A549 (cell line): Measurements from ENCODE around the gene GSG1L. TPM values are rescaled to one million over a fixed set of nuclear protein-coding genes. Genes with fewer than 3 reads are reported as not detected.

ENCODE experiments used
- ATAC-seq, 2 experiments: fragments of 200-7000 bp in 1 of 2; fragments of >200 bp in 1 of 2; cut with Nextera tagmentation in 1 of 2; cut with Tn5 transposase in 1 of 2; 3 replicates each; pipeline versions ENCODE4 v1.8.0 to v1.9.1; 2018 to 2020; ENCODE audit warnings: mild to moderate bottlenecking in 1 of 2, moderate library complexity in 1 of 2
- CTCF ChIA-PET: fragments of 300-600 bp; sonication (Branson Sonifier 250); formaldehyde crosslinking; extraction: SDS; loops from one replicate; lab custom pipeline; 2021; ENCODE audit warnings: antibody characterized with exemption, inconsistent platforms; lab: Yijun Ruan, JAX
- POLR2A ChIA-PET: fragments of 350-600 bp; formaldehyde crosslinking; extraction: SDS; loops from one replicate; lab custom pipeline; 2021; ENCODE audit warnings: antibody characterized with exemption, inconsistent platforms; lab: Yijun Ruan, JAX
- DNase-seq, 2 experiments: peaks; one replicate each; pipeline versions ENCODE4 v3.0.0 to v3.0.0-alpha.2; 2011 to 2016; ENCODE audit warnings: low read depth in 1 of 2, low spot score in 1 of 2
- FAIRE-seq: peaks from 2 replicates; lab custom pipeline; 2011; peaks lifted over from hg19 to GRCh38; lab: Jason Lieb, UNC
- H3K27ac ChIP-seq, 2 experiments: fragments of >200 bp; sonication (Bioruptor Twin); formaldehyde crosslinking; 3 replicates each; pipeline ENCODE4 v1.5.1; 2016 to 2017
- H3K4me1 ChIP-seq: fragments of >200 bp; sonication (Bioruptor Twin); formaldehyde crosslinking; 3 replicates; pipeline ENCODE4 v1.6.1; 2016
- H3K4me2 ChIP-seq: fragments of >200 bp; sonication (Bioruptor Twin); formaldehyde crosslinking; 3 replicates; pipeline ENCODE4 v1.6.1; 2016
- H3K4me3 ChIP-seq: fragments of >200 bp; sonication (Bioruptor Twin); formaldehyde crosslinking; 3 replicates; pipeline ENCODE4 v1.5.1; 2016
- H3K9me3 ChIP-seq: fragments of >200 bp; sonication (Bioruptor Twin); formaldehyde crosslinking; 3 replicates; pipeline ENCODE4 v1.6.1; 2016
- BHLHE40 ChIP-seq: IDR thresholded peaks from 2 replicates; pipeline ENCODE4 v1.6.1; 2012; ENCODE audit warnings: low read depth, low read length, inconsistent platforms
- CHD4 ChIP-seq: fragments of 200-600 bp; sonication (generic); IDR thresholded peaks from 2 replicates; pipeline ENCODE4 v1.6.1; 2016; ENCODE audit warnings: antibody characterized with exemption, mild to moderate bottlenecking, borderline replicate concordance
- EHF ChIP-seq: fragments of 250-450 bp; sonication (Bioruptor Pico); IDR thresholded peaks from 2 replicates; pipeline ENCODE4 v1.5.0; 2020; ENCODE audit warnings: mild to moderate bottlenecking
- FOSB ChIP-seq: fragments of 250-450 bp; sonication (Bioruptor Pico); IDR thresholded peaks from 2 replicates; pipeline ENCODE4 v1.5.0; 2020; ENCODE audit warnings: mild to moderate bottlenecking, moderate library complexity
- FOSL2 ChIP-seq, 2 experiments: fragments of 450-650 bp in 1 of 2; fragments of >200 bp in 1 of 2; sonication (Bioruptor Twin) in 1 of 2; formaldehyde crosslinking; IDR thresholded peaks; 2 replicates each; pipeline versions ENCODE4 v1.5.0 to v1.6.1; 2016 to 2020; ENCODE audit warnings: mild to moderate bottlenecking in 1 of 2, moderate library complexity in 1 of 2
- FOXS1 ChIP-seq: fragments of 250-450 bp; sonication (Bioruptor Pico); IDR thresholded peaks from 2 replicates; pipeline ENCODE4 v1.5.0; 2020; ENCODE audit warnings: mild to moderate bottlenecking, moderate library complexity
- HDAC2 ChIP-seq: fragments of 200-600 bp; sonication (generic); IDR thresholded peaks from 2 replicates; pipeline ENCODE4 v1.6.1; 2016
- HEYL ChIP-seq: fragments of 250-450 bp; sonication (Bioruptor Pico); IDR thresholded peaks from 2 replicates; pipeline ENCODE4 v1.8.0; 2021; ENCODE audit warnings: mild to moderate bottlenecking, moderate library complexity
- HOXB5 ChIP-seq: fragments of 250-450 bp; sonication (Bioruptor Pico); IDR thresholded peaks from 2 replicates; pipeline ENCODE4 v1.5.0; 2020; ENCODE audit warnings: mild to moderate bottlenecking, moderate library complexity
- MAFK ChIP-seq: fragments of 450-650 bp; IDR thresholded peaks from 2 replicates; pipeline ENCODE4 v1.6.1; 2014; ENCODE audit not compliant: partially characterized antibody
- MAZ ChIP-seq: fragments of 150-350 bp; IDR thresholded peaks from 2 replicates; pipeline ENCODE4 v1.6.1; 2014; ENCODE audit warnings: antibody characterized with exemption, low read depth, low read length, borderline replicate concordance
- PHF8 ChIP-seq: fragments of 200-600 bp; sonication (generic); IDR thresholded peaks from 2 replicates; pipeline ENCODE4 v1.6.1; 2016; ENCODE audit warnings: low read depth, mild to moderate bottlenecking, antibody characterized with exemption, moderate library complexity, borderline replicate concordance
- RCOR1 ChIP-seq: fragments of 150-350 bp; IDR thresholded peaks from 2 replicates; pipeline ENCODE4 v1.6.1; 2014; ENCODE audit warnings: antibody characterized with exemption, low read length, low read depth
- RFX5 ChIP-seq: fragments of 450-650 bp; IDR thresholded peaks from 2 replicates; pipeline ENCODE4 v1.7.1; 2014; ENCODE audit warnings: antibody characterized with exemption, mild to moderate bottlenecking, moderate library complexity
- TP53 ChIP-seq: fragments of 250-450 bp; sonication (Bioruptor Pico); IDR thresholded peaks from 2 replicates; pipeline ENCODE4 v1.5.0; 2021; ENCODE audit warnings: mild to moderate bottlenecking, moderate library complexity
- ZNF302 ChIP-seq: fragments of 250-450 bp; sonication (Bioruptor Pico); IDR thresholded peaks from 2 replicates; pipeline ENCODE4 v1.9.0; 2021; ENCODE audit warnings: inconsistent platforms, mild to moderate bottlenecking, moderate library complexity
- ZSCAN20 ChIP-seq: fragments of 250-450 bp; sonication (Bioruptor Pico); IDR thresholded peaks from 2 replicates; pipeline ENCODE4 v1.8.0; 2022; ENCODE audit warnings: mild to moderate bottlenecking, moderate library complexity
- WGBS: methylation state at CpG from one replicate; pipeline ENCODE4 v1.1.6; 2017; ENCODE audit errors: missing lambda C conversion rate; 5-methylcytosine and 5-hydroxymethylcytosine counted together
- polyA plus RNA-seq, 4 experiments: library from polyadenylated mRNA; depleted of rRNA in 3 of 4; stranded (reverse); fragments of >200 nt; fragmentation: RNase III in 1 of 4; extraction: RNeasy Plus Mini Kit Qiagen cat#74134 plus additional on column Dnase treatment in 1 of 4; gene quantifications; 2 replicates in 3 of 4; 3 replicates in 1 of 4; pipeline ENCODE4 v1.2.3, GENCODE V29; 2011 to 2017
- TF ChIP-seq, protein P1 (sequence below): fragments of 150-350 bp; IDR thresholded peaks from 2 replicates; pipeline ENCODE4 v1.6.1; 2014; ENCODE audit warnings: low read depth, mild to moderate bottlenecking, low read length
- TF ChIP-seq, protein P2 (sequence below): fragments of 450-650 bp; IDR thresholded peaks from 2 replicates; pipeline ENCODE4 v1.6.1; 2014; ENCODE audit warnings: antibody characterized with exemption
- TF ChIP-seq, protein P3 (sequence below): fragments of 200-600 bp; sonication (generic); IDR thresholded peaks from 2 replicates; pipeline ENCODE4 v1.6.1; 2016; ENCODE audit warnings: antibody characterized with exemption, mild to moderate bottlenecking, moderate library complexity

The GSG1L gene
- polyA plus RNA-seq, 2 of the 4 experiments (the other 2 are of a cell fraction), result not detected

DNA sequence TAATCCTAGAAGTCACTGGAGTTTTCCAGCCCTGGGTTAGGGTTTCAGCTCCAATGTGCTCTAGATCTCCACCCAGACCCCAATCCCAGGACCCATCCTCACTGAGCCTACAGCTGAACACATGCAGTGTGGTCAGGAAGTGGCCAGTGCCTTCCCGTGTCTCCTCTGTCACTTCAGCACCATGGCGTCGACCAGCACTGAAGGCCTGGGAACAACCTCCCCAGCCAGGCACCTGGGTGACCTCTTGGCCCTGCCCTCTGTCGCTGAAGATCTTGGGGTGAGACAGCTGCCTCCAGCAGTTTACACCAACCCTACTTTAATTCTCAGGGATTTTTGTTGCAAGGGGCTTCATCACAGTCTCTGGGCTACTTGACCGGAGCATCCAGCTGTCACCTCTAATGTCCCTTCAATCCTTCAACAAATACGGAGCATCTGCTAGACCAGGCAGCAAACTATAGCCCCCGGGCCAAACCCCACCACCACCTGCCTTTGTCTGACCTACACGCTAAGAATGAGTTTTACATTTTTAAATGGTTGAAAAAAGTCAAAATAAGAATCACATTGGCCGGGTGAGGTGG, 18.0 kb upstream of the GSG1L start:
- Histone ChIP-seq H3K9me3 (no peaks in the 10 kb centered on the region), H3K4me3 (no peak overlapping the region), H3K4me2 (no peak overlapping the region), H3K27ac (no peak overlapping the region)
- ATAC-seq (no peak), FAIRE-seq (no peak), DNase-seq (no peak)
- WGBS, result 66% methylated on average over 7 of the region's 9 CpGs
- ChIA-PET CTCF (interaction anchor here (3.9 kb wide), 1 partner anchor 10 kb away, joined by 26 read pairs; no protein-coding TSS in a partner anchor), POLR2A (no interaction called here)
- no peak for TF ChIP-seq ZNF302 (CRISPR knock-in tag)
- TF ChIP-seq, all 56 proteins: peak for 0
- no peaks in the 10 kb centered on the region for H3K4me1 ChIP-seq

DNA sequence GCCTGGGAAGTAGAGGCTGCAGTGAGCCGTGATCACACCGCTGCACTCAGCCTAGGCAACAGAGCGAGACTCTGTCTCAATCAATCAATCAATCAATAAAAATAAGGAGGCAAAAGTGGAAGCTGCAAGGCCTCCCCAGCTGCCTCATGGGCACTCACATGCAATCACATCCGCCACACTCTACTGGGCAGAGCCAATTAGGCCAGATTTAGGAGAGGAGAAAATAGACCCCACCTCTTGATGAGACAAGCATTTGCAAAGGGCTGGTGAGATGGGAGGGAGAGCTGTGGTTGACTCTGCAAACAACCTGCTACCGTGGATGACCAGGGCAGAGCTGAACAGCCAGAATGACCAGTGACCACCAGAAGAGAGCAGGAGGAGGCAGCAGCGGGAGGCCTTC, 14.7 kb upstream of the GSG1L start:
- no peak overlapping the region for H3K27ac ChIP-seq
- no peak for FAIRE-seq
- TF ChIP-seq CHD4, result no peak
- TF ChIP-seq, protein P1, sequence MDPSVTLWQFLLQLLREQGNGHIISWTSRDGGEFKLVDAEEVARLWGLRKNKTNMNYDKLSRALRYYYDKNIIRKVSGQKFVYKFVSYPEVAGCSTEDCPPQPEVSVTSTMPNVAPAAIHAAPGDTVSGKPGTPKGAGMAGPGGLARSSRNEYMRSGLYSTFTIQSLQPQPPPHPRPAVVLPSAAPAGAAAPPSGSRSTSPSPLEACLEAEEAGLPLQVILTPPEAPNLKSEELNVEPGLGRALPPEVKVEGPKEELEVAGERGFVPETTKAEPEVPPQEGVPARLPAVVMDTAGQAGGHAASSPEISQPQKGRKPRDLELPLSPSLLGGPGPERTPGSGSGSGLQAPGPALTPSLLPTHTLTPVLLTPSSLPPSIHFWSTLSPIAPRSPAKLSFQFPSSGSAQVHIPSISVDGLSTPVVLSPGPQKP, result no peak
- no peak for TF ChIP-seq PHF8
- TF ChIP-seq HOXB5 (CRISPR knock-in tag), result no peak
- TF ChIP-seq HDAC2, result no peak
- TF ChIP-seq BHLHE40, result no peak
- TF ChIP-seq RCOR1, result no peak
- no peak for TF ChIP-seq RFX5
- TF ChIP-seq FOXS1, result no peak
- TF ChIP-seq MAZ, result no peak
- TF ChIP-seq ZSCAN20, result no peak
- TF ChIP-seq, protein P2, sequence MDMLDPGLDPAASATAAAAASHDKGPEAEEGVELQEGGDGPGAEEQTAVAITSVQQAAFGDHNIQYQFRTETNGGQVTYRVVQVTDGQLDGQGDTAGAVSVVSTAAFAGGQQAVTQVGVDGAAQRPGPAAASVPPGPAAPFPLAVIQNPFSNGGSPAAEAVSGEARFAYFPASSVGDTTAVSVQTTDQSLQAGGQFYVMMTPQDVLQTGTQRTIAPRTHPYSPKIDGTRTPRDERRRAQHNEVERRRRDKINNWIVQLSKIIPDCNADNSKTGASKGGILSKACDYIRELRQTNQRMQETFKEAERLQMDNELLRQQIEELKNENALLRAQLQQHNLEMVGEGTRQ, result no peak
- TF ChIP-seq FOSB (CRISPR knock-in tag), result no peak
- TF ChIP-seq, protein P3, sequence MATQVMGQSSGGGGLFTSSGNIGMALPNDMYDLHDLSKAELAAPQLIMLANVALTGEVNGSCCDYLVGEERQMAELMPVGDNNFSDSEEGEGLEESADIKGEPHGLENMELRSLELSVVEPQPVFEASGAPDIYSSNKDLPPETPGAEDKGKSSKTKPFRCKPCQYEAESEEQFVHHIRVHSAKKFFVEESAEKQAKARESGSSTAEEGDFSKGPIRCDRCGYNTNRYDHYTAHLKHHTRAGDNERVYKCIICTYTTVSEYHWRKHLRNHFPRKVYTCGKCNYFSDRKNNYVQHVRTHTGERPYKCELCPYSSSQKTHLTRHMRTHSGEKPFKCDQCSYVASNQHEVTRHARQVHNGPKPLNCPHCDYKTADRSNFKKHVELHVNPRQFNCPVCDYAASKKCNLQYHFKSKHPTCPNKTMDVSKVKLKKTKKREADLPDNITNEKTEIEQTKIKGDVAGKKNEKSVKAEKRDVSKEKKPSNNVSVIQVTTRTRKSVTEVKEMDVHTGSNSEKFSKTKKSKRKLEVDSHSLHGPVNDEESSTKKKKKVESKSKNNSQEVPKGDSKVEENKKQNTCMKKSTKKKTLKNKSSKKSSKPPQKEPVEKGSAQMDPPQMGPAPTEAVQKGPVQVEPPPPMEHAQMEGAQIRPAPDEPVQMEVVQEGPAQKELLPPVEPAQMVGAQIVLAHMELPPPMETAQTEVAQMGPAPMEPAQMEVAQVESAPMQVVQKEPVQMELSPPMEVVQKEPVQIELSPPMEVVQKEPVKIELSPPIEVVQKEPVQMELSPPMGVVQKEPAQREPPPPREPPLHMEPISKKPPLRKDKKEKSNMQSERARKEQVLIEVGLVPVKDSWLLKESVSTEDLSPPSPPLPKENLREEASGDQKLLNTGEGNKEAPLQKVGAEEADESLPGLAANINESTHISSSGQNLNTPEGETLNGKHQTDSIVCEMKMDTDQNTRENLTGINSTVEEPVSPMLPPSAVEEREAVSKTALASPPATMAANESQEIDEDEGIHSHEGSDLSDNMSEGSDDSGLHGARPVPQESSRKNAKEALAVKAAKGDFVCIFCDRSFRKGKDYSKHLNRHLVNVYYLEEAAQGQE, result no peak
- no peak for TF ChIP-seq MAFK
- TF ChIP-seq EHF (CRISPR knock-in tag), result no peak
- TF ChIP-seq TP53, result no peak
- TF ChIP-seq FOSL2 (IDR thresholded peaks at IDR 0.05), result no peak
- no peak for TF ChIP-seq FOSL2 (CRISPR knock-in tag; IDR thresholded peaks at IDR 0.05)
- TF ChIP-seq HEYL (CRISPR knock-in tag), result no peak
- WGBS, result 82% methylated on average over 6 of the region's 6 CpGs
- no peaks in the 10 kb centered on the region for H3K4me1 ChIP-seq
- H3K9me3 ChIP-seq, result no peaks in the 10 kb centered on the region
- no peak for DNase-seq
- no peak for ATAC-seq
- POLR2A ChIA-PET, result no interaction called here
- H3K4me2 ChIP-seq, result no peak overlapping the region
- CTCF ChIA-PET, result no interaction called here
- no peak overlapping the region for H3K4me3 ChIP-seq
